Smooth muscle cell (in vitro differentiated cells): Measurements from ENCODE around the gene SNX30. TPM values are rescaled to one million over a fixed set of nuclear protein-coding genes. Genes with fewer than 3 reads are reported as not detected.
A peak's percentile ranks its signal among the peaks of the same experiment; 100 is the strongest.

Experiments used
- DNase-seq: peaks from one replicate; lab custom pipeline; 2025; ENCODE audit not compliant: unreplicated experiment; lab: John Stamatoyannopoulos, UW
- H2AFZ ChIP-seq: fragments of 200-600 bp; sonication (generic); 2 replicates; pipeline ENCODE4 v1.6.0; 2016; ENCODE audit warnings: antibody characterized with exemption, low read depth, mild to moderate bottlenecking
- H3F3A ChIP-seq: fragments of 200-600 bp; sonication (generic); 2 replicates; pipeline ENCODE4 v1.6.0; 2017; ENCODE audit warnings: antibody characterized with exemption, low read depth
- H3K27ac ChIP-seq: fragments of 200-600 bp; sonication (generic); 2 replicates; pipeline ENCODE4 v1.5.1; 2016; ENCODE audit warnings: low read depth, mild to moderate bottlenecking
- H3K27me3 ChIP-seq: fragments of 200-600 bp; sonication (generic); 2 replicates; pipeline ENCODE4 v1.6.1; 2016; ENCODE audit warnings: low read depth, mild to moderate bottlenecking
- H3K36me3 ChIP-seq: fragments of 200-600 bp; sonication (generic); 2 replicates; pipeline ENCODE4 v1.5.1; 2016; ENCODE audit warnings: low read depth
- H3K4me1 ChIP-seq: fragments of 200-600 bp; sonication (generic); 2 replicates; pipeline ENCODE4 v1.5.1; 2016; ENCODE audit warnings: low read depth
- H3K4me2 ChIP-seq: fragments of 200-600 bp; sonication (generic); 2 replicates; pipeline ENCODE4 v1.6.0; 2016; ENCODE audit warnings: mild to moderate bottlenecking
- H3K4me3 ChIP-seq: fragments of 200-600 bp; sonication (generic); 2 replicates; pipeline ENCODE4 v1.5.1; 2016; ENCODE audit warnings: mild to moderate bottlenecking
- H3K79me2 ChIP-seq: fragments of 200-600 bp; sonication (generic); 2 replicates; pipeline ENCODE4 v1.6.0; 2016; ENCODE audit warnings: low read depth, mild to moderate bottlenecking
- H3K9ac ChIP-seq: fragments of 200-600 bp; sonication (generic); 2 replicates; pipeline ENCODE4 v1.6.0; 2016; ENCODE audit warnings: low read depth
- H3K9me3 ChIP-seq: fragments of 200-600 bp; sonication (generic); replicated peaks from 2 replicates; pipeline ENCODE4 v1.5.1; 2016; ENCODE audit warnings: low read depth
- H4K20me1 ChIP-seq: fragments of 200-600 bp; sonication (generic); 2 replicates; pipeline ENCODE4 v1.6.0; 2016; ENCODE audit warnings: low read depth
- CTCF ChIP-seq: fragments of 200-600 bp; sonication (generic); IDR thresholded peaks from 2 replicates; pipeline ENCODE4 v1.5.1; 2017; ENCODE audit warnings: borderline replicate concordance, mild to moderate bottlenecking, antibody characterized with exemption; ENCODE audit not compliant: insufficient read depth, poor library complexity, severe bottlenecking
- WGBS: methylation state at CpG from one replicate; pipeline ENCODE4 v1.1.7; 2016; ENCODE audit warnings: low lambda C conversion rate; 5-methylcytosine and 5-hydroxymethylcytosine counted together
- polyA plus RNA-seq: library from polyadenylated mRNA; unstranded; fragments of >200 nt; fragmentation: Nextera tagmentation; extraction: Ambion mirVana; gene quantifications from 2 replicates; pipeline ENCODE4 v1.2.1, GENCODE V29; 2016
- total RNA-seq: library from RNA; depleted of rRNA; stranded (reverse); fragments of >200 nt; gene quantifications from 2 replicates; pipeline ENCODE4 v1.2.3, GENCODE V29; 2014

The SNX30 gene
- total and polyA plus RNA-seq, 2 experiments from 2014 or later, result 3.6 to 10.7 TPM

- H3K36me3 ChIP-seq, result no peaks in the 10 kb centered on the region
- DNase-seq, result no peak
These were observed 133.5 kb downstream of the SNX30 start for GRCh38 chr9:112884101-112884500.

GRCh38 chr9:112884721-112885120 is 134.2 kb downstream of the SNX30 start:
- Histone ChIP-seq H3K9me3 (no peaks in the 10 kb centered on the region), H4K20me1 (no peaks in the 10 kb centered on the region), H3K27me3 (peaks cover 5% of the 10 kb centered on the region), H3K4me1 (peaks cover 3% of the 10 kb centered on the region), H3K4me3 (no peak overlapping the region), H3K36me3 (no peaks in the 10 kb centered on the region), H3K9ac (no peak overlapping the region), H3K27ac (peak overlapping the region; percentile 40), H2AFZ (no peak overlapping the region), H3K79me2 (no peaks in the 10 kb centered on the region), H3K4me2 (peak overlapping the region; percentile 29), H3F3A (peaks cover 6% of the 10 kb centered on the region)
- no peak for DNase-seq
- no peak for TF ChIP-seq CTCF
- WGBS, result 86% methylated on average over 5 of the region's 5 CpGs

More at GRCh38 chr9:112884101-112884500, 133.5 kb downstream of the SNX30 start:
- no peak for TF ChIP-seq CTCF
- no peaks in the 10 kb centered on the region for H3K79me2 ChIP-seq
- no peaks in the 10 kb centered on the region for H3K9me3 ChIP-seq
- H3K27ac ChIP-seq, result peak overlapping the region; percentile 40
- H2AFZ ChIP-seq, result no peak overlapping the region
- H3K9ac ChIP-seq, result no peak overlapping the region
- H3F3A ChIP-seq, result peaks cover 6% of the 10 kb centered on the region
- peaks cover 3% of the 10 kb centered on the region for H3K4me1 ChIP-seq
- no peaks in the 10 kb centered on the region for H3K27me3 ChIP-seq
- H3K4me2 ChIP-seq, result peak overlapping the region; percentile 29
- no peak overlapping the region for H3K4me3 ChIP-seq
- WGBS, result 51% methylated on average over 6 of the region's 6 CpGs
- H4K20me1 ChIP-seq, result no peaks in the 10 kb centered on the region

- H3K79me2 ChIP-seq, result no peaks in the 10 kb centered on the region
- WGBS, result 83% methylated on average over 1 of the region's 1 CpG
These were observed 134.8 kb downstream of the SNX30 start for GRCh38 chr9:112885324-112885723.

More at GRCh38 chr9:112885324-112885723, 134.8 kb downstream of the SNX30 start:
- Histone ChIP-seq H3K27me3 (peaks cover 11% of the 10 kb centered on the region), H3K9ac (no peak overlapping the region), H3F3A (peaks cover 6% of the 10 kb centered on the region), H3K4me2 (no peak overlapping the region), H3K4me3 (no peak overlapping the region), H2AFZ (no peak overlapping the region), H3K27ac (no peak overlapping the region), H3K4me1 (peaks cover 3% of the 10 kb centered on the region), H3K36me3 (no peaks in the 10 kb centered on the region), H4K20me1 (no peaks in the 10 kb centered on the region), H3K9me3 (no peaks in the 10 kb centered on the region)
- DNase-seq, result no peak
- no peak for TF ChIP-seq CTCF
